ENCODE measurements around the gene COL4A1.

The COL4A1 gene

GRCh38 chr13:110240352-110240751 lies 66.6 kb downstream of the COL4A1 start:
- Histone ChIP-seq H3K4me1 (ENCODE audit: insufficient read depth, low read length) (peaks cover 5% of the 10 kb centered on the region; the same call in 1 of the 2 replicates), H3K9ac (ENCODE audit: low read depth, low read length) (no peak overlapping the region), H3K36me3 (ENCODE audit: insufficient read depth, low read length) (no peaks in the 10 kb centered on the region), H3K9me3 (ENCODE audit: control insufficient read depth, insufficient read depth, low read length) (no peaks in the 10 kb centered on the region)

- no peaks in the 10 kb centered on the region for H3K9me3 ChIP-seq (ENCODE audit: control insufficient read depth, insufficient read depth, low read length)
Observed at GRCh38 chr13:110239280-110240125, 67.5 kb downstream of the COL4A1 start.

GRCh38 chr13:110238818-110239195 lies 68.2 kb downstream of the COL4A1 start:
- H3K9ac ChIP-seq (ENCODE audit: low read depth, low read length), result no peak overlapping the region
- H3K9me3 ChIP-seq (ENCODE audit: control insufficient read depth, insufficient read depth, low read length), result no peaks in the 10 kb centered on the region
- peaks cover 5% of the 10 kb centered on the region; the same call in 1 of the 2 replicates for H3K4me1 ChIP-seq (ENCODE audit: insufficient read depth, low read length)
- H3K36me3 ChIP-seq (ENCODE audit: insufficient read depth, low read length), result no peaks in the 10 kb centered on the region

More at GRCh38 chr13:110239280-110240125, 67.5 kb downstream of the COL4A1 start:
- Histone ChIP-seq H3K9ac (ENCODE audit: low read depth, low read length) (no peak overlapping the region), H3K4me1 (ENCODE audit: insufficient read depth, low read length) (peaks cover 5% of the 10 kb centered on the region; the same call in 1 of the 2 replicates), H3K36me3 (ENCODE audit: insufficient read depth, low read length) (no peaks in the 10 kb centered on the region)

GRCh38 chr13:110237875-110238817 lies 68.8 kb downstream of the COL4A1 start:
- Histone ChIP-seq H3K36me3 (ENCODE audit: insufficient read depth, low read length) (no peaks in the 10 kb centered on the region), H3K9ac (ENCODE audit: low read depth, low read length) (no peak overlapping the region), H3K9me3 (ENCODE audit: control insufficient read depth, insufficient read depth, low read length) (no peaks in the 10 kb centered on the region), H3K4me1 (ENCODE audit: insufficient read depth, low read length) (peaks cover 5% of the 10 kb centered on the region; the same call in 1 of the 2 replicates)

- Histone ChIP-seq H3K9ac (ENCODE audit: low read depth, low read length) (no peak overlapping the region), H3K36me3 (ENCODE audit: insufficient read depth, low read length) (no peaks in the 10 kb centered on the region), H3K9me3 (ENCODE audit: control insufficient read depth, insufficient read depth, low read length) (no peaks in the 10 kb centered on the region), H3K4me1 (ENCODE audit: insufficient read depth, low read length) (no peaks in the 10 kb centered on the region)
Observed at GRCh38 chr13:110236831-110237261, 70.1 kb downstream of the COL4A1 start.

GRCh38 chr13:110236431-110236830 lies 70.5 kb downstream of the COL4A1 start:
- H3K36me3 ChIP-seq (ENCODE audit: insufficient read depth, low read length), result no peaks in the 10 kb centered on the region
- H3K4me1 ChIP-seq (ENCODE audit: insufficient read depth, low read length), result no peaks in the 10 kb centered on the region
- H3K9ac ChIP-seq (ENCODE audit: low read depth, low read length), result no peak overlapping the region
- H3K9me3 ChIP-seq (ENCODE audit: control insufficient read depth, insufficient read depth, low read length), result no peaks in the 10 kb centered on the region

GRCh38 chr13:110234532-110234931 lies 72.4 kb downstream of the COL4A1 start:
- H3K4me1 ChIP-seq (ENCODE audit: insufficient read depth, low read length), result 0 out of 2 replicates have a peak, but pooled peaks cover under 1% of the 10 kb centered on the region
- H3K9ac ChIP-seq (ENCODE audit: low read depth, low read length), result no peak overlapping the region
- no peaks in the 10 kb centered on the region for H3K9me3 ChIP-seq (ENCODE audit: control insufficient read depth, insufficient read depth, low read length)
- no peaks in the 10 kb centered on the region for H3K36me3 ChIP-seq (ENCODE audit: insufficient read depth, low read length)

- Histone ChIP-seq H3K36me3 (ENCODE audit: insufficient read depth, low read length) (no peaks in the 10 kb centered on the region), H3K4me1 (ENCODE audit: insufficient read depth, low read length) (peaks cover 7% of the 10 kb centered on the region), H3K9me3 (ENCODE audit: control insufficient read depth, insufficient read depth, low read length) (no peaks in the 10 kb centered on the region), H3K9ac (ENCODE audit: low read depth, low read length) (no peak overlapping the region)
Observed at GRCh38 chr13:110233951-110234280, 73.0 kb downstream of the COL4A1 start.

GRCh38 chr13:110233181-110233950 lies 73.6 kb downstream of the COL4A1 start:
- H3K4me1 ChIP-seq (ENCODE audit: insufficient read depth, low read length), result peaks cover 11% of the 10 kb centered on the region
- H3K9ac ChIP-seq (ENCODE audit: low read depth, low read length), result no peak overlapping the region
- H3K9me3 ChIP-seq (ENCODE audit: control insufficient read depth, insufficient read depth, low read length), result no peaks in the 10 kb centered on the region
- H3K36me3 ChIP-seq (ENCODE audit: insufficient read depth, low read length), result no peaks in the 10 kb centered on the region

- H3K4me1 ChIP-seq (ENCODE audit: insufficient read depth, low read length), result peaks cover 11% of the 10 kb centered on the region
- H3K9ac ChIP-seq (ENCODE audit: low read depth, low read length), result no peak overlapping the region
- no peaks in the 10 kb centered on the region for H3K36me3 ChIP-seq (ENCODE audit: insufficient read depth, low read length)
- no peaks in the 10 kb centered on the region for H3K9me3 ChIP-seq (ENCODE audit: control insufficient read depth, insufficient read depth, low read length)
Observed at GRCh38 chr13:110232756-110233155, 74.2 kb downstream of the COL4A1 start.

GRCh38 chr13:110232142-110232541 lies 74.8 kb downstream of the COL4A1 start:
- Histone ChIP-seq H3K36me3 (ENCODE audit: insufficient read depth, low read length) (no peaks in the 10 kb centered on the region), H3K9me3 (ENCODE audit: control insufficient read depth, insufficient read depth, low read length) (no peaks in the 10 kb centered on the region), H3K9ac (ENCODE audit: low read depth, low read length) (no peak overlapping the region), H3K4me1 (ENCODE audit: insufficient read depth, low read length) (peaks cover 11% of the 10 kb centered on the region)

GRCh38 chr13:110231348-110232047 lies 75.5 kb downstream of the COL4A1 start:
- peaks cover 11% of the 10 kb centered on the region for H3K4me1 ChIP-seq (ENCODE audit: insufficient read depth, low read length)
- H3K9ac ChIP-seq (ENCODE audit: low read depth, low read length), result no peak overlapping the region
- no peaks in the 10 kb centered on the region for H3K9me3 ChIP-seq (ENCODE audit: control insufficient read depth, insufficient read depth, low read length)
- no peaks in the 10 kb centered on the region for H3K36me3 ChIP-seq (ENCODE audit: insufficient read depth, low read length)

- Histone ChIP-seq H3K36me3 (ENCODE audit: insufficient read depth, low read length) (no peaks in the 10 kb centered on the region), H3K4me1 (ENCODE audit: insufficient read depth, low read length) (peaks cover 11% of the 10 kb centered on the region), H3K9ac (ENCODE audit: low read depth, low read length) (no peak overlapping the region), H3K9me3 (ENCODE audit: control insufficient read depth, insufficient read depth, low read length) (no peaks in the 10 kb centered on the region)
Observed at GRCh38 chr13:110230661-110231347, 76.2 kb downstream of the COL4A1 start.
